CD4-positive, alpha-beta T cell treated with Interleukin-6 at 100 ng/mL for 8 hours (primary cell): ENCODE data around the gene NDEL1.

ENCODE experiments used
- DNase-seq: peaks from one replicate; pipeline ENCODE4 v3.0.0-alpha.2; 2020; ENCODE audit warnings: mixed read lengths, low spot score

NDEL1 gene

DNA sequence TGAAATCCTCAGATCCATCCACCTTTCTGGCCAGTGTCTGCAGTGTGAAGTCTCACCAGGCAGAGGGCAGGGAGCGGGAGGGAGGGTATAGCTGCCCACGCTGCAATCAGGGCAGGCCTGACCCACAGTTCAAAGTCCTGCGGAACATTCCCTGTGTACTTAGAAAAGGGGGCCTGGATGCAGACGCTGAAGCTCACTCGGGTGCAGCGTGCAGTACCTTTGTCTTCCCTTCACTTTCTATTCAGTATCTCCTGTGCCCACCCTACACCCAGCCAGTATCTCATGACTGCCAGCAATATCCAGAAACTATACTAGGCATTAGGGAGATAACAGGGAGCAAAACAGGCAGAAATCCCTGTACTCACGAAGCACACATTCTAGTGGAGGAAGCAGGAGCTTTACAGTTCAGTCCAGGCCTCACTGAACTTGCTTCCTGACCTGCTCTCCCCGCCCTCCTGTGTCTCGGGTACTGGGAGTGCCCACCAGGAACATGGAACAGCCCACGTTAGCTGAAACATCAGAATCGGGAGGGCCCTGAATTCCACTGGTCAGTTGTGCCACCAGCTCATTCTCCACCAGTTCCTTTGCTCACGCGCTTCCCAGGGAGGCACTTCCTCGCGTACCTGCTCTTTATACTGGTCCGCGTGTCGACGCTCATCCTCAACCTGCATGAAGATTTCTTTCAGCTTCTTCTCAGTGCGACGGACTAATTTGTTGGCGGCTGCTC lies 42.2 kb downstream of the NDEL1 start:
- no peak for DNase-seq

DNA sequence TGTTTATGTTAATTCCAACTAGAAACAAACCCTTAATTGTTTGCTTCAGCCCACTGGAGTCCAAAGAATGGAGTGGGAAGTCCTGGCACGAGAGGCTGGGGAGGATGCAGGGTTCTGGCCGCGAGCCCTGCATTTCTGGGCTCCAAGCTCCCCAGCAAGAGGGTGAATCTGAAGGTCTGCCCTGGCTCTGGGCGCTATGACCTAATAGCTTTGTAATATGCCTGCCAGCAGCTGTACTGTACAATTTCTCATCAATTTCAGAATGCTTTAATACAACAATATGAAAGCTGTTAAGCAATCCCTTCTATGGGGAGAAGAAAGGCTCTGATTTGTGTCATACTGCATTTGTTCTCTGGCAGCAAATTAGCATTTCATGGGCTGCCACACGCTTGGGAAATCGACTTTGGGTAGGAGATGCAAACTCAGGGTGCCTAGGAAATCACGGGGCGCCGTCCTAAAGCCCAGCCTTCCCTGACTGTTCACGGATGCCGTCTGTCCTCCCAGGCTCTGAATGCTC lies 43.8 kb downstream of the NDEL1 start:
- DNase-seq: no peak

DNA sequence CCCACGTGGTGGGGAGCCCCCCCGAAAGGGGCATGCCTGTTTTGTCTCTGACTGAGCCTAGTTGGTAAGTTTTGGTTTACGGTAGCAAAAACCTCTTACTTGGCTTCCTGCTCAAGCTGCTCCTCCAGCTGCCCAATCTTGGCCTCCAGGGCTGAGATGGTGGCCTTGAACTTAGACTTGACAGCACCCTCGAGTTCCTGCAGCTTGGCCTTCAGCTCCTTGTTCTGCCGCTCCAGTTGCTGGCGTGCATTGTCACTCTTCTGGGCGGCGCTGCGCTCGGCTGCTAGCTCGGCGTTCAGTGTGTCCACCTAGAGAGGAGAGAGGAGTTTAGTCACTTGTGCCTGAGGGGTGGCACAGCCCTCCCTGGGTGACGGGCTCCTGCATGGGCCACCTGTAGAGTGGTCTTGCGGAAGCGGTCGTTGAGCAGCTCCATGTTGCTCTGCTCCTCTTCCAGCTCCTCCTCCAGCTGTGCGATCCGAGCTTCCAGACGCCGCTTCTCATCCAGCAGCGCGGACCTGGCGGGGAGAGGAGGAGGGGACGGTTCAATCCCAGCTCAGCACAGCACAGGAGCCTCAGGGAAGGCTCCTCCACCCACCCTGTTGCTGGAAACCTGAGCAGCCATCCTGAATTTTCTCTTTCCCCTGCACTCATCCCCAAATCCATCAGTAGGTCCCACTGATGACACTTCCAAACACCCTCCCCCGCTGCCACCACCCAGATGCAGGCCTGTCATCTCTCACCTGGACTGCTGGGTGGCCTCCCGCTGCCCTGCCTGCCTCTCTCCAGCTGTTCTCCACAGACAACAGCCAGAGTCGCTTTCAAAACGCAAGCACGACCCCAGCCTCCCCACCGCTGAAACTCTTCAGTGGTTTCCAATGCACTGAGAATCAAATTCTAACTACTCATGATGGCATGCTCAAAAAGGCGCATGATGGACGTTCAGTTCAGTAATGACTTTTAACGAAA lies 44.6 kb downstream of the NDEL1 start:
- no peak for DNase-seq

DNA sequence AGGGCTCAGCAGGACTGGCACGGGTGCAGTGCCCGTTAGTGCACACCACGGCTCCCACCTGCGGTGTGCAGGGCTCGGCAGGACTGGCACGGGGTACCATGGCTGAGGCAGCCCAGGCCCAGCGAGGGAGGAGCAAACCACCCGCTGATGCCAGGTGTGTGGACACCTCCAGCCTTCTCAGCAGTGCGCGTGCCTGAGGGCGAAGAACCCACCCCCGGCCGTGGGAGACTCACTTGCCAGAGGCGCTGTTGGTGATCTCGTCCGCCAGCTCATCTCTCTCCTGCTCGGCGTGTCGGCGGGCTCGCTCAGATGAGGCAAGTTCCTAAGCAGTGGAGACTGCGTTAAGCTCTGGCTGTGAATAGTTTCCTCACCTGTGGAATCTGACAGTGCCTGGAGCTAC lies 45.4 kb downstream of the NDEL1 start:
- DNase-seq: no peak

DNA sequence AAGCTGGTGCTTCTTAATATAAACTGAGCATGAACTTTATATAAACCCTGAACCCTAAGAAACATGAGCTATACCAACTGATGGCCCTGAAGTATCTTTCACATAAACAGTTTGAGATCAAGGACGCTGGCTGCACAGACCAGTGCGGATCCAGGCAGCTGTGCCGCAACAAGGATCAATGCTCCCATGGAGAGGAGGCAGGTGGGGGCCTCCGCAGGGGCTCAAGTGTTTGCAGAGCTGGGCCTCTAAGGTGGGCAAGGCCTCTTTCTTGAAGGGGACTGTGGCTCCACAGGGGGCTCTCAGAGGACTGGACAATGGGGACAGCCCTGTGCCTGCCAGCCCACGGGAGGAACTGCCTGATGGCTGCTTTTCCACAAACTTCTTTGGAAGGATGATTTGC lies 46.0 kb downstream of the NDEL1 start:
- no peak for DNase-seq

DNA sequence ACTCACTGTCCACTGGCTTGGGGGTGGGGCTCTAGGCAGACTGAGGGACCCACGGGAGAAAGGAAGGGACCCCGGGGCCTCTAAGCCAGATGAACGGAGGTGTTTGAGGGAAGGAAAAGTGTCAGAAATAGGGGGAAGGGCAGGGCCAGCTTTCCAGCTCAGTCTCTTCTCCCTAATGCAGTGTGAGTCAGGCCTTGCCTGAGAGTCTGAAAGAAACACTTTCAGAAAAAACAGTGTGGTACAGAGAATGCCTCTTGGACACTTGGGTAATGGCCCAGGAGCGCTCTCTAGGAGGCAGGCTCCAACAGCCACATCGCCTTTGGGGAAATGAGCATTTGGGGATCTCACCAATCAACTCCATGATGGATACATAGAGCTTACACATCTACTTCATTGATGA lies 46.9 kb downstream of the NDEL1 start:
- no peak for DNase-seq

DNA sequence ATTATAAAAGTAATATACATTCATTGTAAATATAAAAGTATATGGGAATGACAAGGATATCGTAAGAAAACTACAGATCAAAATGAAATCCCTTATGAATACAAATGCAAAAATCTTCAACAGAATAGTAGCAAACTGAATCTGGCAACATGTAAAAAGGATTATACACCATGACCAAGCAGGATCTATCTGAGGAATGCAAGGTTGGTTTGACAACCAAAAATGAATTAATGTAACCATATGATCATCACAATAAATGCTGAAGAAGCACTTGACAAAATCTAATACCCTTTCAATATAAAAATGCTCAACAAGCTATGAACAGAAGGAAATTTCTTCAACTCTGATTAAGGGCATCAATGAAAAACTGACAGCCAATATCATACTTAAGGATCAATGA lies 48.8 kb downstream of the NDEL1 start:
- no peak for DNase-seq

DNA sequence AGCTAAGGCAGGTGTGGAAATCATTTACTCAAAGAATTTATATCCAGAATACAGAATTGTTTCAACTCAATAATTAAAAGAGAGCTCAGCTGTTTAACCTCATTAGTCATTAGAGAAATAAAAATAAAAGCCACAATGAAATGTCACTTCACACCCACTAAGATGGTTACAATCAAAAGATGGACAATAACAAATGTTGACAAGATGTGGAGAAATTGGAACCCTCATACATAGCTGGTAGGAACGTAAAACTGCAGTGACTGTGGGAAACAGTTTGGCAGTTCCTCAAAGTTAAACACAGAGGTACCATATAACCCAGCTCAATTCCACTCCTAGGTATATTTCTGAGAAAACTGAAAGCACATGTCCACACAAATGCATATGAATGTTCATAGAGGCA lies 49.8 kb downstream of the NDEL1 start:
- no peak for DNase-seq

DNA sequence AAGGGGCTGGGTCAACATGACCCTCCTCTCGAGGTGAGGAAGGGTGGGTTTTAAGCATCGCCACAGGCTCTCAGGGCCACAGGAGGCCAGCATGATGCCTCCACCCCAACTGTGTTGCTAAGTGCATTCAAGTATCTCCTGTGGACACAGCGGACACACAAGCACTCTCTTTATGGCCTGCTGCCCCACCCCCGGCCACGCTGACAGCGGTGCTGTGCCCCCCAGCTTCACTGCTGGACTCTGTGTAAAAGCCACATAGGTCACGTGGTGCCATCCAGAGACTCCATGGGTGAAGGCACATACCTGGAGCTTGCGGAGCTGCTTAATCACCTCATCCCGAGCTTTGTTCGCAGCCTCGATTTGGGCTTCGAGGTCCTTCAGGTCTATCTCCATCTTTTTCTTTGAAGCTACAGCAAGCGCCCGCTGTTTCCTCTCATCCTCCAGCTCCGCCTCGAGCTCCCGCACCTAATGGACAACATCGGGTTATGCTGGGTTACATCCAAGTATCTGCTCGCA lies 51.5 kb downstream of the NDEL1 start:
- no peak for DNase-seq

DNA sequence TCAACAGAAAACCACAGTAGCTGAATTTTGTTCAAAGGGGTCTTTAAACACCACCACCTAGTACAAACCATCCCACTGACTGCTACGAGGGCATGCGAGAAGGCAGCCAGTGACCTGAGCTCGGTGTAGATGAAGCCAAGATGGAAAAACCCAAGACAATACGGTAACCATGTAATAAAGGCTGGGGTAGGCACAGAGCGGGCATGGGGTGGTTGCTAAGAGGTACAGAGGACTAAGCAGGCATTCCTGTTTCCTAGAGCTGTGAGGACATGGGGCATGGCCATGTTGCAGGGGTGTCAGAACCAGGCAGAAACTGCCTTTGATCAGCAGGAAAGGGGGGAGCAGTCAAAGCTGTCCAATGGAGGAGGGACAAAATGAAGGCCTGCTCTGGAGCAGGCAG lies 52.1 kb downstream of the NDEL1 start:
- DNase-seq: no peak

DNA sequence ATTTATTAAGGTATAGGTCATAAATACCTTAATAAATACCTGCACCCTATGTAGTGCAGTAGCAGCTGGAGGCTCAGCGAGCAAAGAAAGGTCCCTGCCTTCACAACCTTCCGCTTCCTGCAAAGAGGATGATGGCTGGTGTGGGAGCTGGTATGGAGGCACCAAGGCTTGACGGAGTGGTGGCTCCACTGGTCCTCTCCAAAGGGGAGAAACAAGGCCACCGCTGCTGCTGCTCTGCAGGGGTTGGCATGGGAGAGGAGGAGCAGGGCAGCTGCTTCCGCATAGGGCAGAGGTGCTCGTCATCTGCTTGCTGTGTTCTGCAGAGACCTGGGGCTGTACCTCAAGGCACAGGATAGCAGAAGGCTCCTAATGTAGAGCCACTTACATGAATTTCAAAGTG lies 52.8 kb downstream of the NDEL1 start:
- no peak for DNase-seq

DNA sequence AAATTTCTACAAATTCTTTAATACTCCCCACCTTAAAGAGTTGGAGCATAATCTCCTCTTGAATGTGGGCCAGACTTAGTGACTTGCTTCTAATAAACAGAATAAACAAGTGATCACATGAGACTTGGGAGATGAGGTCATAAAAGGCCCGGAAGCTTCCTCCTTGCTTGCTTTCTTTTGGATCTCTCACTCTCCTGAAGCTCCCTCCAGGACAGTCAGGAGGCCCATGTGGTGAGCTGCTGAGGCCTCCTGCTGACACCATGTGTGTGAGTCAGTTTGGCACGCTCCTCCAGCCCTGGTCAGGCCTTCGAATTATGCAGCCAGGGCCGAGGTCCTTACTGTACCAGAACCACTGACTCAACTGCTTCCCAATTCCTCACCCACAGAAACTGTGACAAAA lies 53.2 kb downstream of the NDEL1 start:
- DNase-seq: no peak

DNA sequence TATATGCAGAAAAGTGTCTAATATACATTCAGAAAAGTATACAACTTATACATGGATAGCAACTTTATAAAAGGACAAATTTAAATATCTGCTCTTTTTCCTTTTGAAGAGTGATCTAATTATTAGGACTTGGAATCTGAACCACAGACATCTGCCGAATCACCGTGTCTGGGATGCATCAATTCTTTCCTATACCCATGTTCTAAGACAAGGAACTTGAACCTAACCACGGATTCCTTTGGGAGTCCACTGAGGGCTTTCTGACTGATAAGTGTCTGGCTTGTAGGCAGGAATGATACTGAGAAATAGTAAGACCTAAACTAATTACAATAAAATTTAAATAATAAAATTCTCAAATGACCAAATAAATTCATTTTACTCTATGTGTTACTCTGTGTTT lies 54.2 kb downstream of the NDEL1 start:
- no peak for DNase-seq

DNA sequence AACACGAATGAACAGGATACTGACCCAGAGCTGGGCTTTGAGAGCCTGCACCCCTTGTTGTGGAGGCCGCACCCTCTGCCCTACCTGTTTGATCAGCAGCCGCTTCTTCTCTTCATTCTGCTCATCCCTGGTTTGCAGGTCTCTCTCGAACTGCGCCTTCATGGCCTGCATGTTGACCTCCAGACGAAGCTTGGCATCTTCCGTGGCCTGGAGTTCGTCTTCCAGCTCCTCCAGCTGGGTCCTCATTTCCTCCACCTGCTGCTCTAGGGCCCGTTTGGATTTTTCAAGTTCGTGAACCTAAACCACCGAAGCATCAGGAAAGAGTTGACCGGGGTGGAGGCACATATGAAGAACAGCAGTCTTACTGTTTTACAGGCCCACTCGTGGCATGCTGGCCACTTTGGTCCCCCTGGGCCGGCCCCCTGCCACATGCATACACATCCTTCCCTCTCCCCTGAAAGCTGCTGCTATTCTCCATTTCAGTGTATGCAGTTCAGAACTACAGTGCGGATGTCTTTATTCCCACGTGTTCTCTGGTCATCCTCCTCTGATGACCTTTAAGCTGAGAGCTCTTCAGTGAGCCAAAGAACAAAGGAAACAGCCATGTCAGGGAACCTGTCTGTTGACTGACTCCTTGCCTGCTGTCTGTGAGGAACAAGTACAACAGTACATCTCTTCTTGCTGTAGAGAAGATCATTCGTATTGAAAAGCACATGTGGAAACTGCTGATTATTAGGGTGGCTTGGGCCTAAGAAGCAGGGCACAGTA lies 54.8 kb downstream of the NDEL1 start:
- DNase-seq: no peak

DNA sequence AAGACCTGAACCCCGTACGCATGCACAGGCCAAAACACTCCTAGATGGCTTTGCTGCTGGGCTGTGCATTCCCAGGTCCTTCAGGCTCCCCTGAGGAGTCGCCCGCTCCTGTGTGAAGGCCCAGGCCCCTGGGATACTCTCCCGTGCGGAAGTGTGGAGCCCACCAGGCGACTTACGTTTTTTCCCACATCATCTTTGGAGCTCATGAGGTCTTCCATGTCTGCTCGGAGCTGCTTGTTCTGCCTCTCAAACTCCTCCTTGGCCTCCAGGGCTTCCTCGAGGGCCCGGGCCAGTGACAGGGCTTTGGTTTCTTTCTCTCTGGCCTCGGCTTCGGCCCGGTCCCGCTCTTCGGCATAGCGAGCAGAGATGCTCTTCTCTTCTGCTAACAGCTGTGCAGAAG lies 56.4 kb downstream of the NDEL1 start:
- DNase-seq: no peak

DNA sequence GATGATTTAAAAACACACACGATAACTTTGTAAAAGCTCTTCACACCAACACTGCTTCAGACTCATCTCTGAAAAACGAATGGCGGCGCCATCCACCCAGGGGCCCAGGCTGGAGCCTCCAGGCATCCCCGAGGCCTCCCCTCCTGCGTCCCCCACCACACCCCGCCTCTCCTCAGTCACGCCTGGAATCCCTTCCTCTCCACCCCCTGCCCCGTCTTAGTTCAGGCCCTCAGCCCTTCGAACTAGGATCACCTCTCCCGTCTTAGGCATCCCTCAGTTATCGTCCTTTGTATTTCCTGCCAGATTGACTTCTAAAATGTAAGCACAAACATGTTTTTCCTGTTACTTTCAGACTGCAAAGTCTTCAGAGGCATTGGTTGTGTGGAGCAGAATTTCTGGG lies 58.3 kb downstream of the NDEL1 start:
- DNase-seq: no peak

DNA sequence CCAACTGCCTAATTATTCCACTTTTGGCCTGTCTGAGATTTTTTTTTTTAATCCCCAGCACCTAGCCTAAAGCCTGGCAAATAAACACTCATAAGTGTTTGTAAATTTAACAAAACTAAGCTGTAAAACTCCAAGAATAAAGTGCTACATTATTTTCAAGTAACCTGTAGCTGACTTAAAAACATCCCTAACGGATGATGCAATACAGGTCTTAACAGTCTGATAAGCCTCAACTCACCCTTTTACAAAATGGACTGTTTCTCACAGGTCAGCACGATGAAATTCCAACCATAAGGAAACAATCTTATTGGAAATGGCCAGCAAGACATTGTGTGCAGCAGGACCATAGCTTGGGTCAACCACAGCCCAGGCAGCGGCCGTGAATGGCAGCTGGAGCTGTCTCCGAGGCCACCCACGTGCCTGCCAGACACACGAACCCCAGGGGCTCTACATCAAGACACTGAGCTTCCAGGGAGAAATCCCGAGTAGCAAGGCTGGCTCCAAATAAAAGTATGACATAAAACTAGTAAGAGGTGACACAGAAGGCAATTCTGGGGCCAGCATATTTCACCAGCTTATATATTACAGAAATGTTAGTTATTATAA lies 58.9 kb downstream of the NDEL1 start:
- no peak for DNase-seq

DNA sequence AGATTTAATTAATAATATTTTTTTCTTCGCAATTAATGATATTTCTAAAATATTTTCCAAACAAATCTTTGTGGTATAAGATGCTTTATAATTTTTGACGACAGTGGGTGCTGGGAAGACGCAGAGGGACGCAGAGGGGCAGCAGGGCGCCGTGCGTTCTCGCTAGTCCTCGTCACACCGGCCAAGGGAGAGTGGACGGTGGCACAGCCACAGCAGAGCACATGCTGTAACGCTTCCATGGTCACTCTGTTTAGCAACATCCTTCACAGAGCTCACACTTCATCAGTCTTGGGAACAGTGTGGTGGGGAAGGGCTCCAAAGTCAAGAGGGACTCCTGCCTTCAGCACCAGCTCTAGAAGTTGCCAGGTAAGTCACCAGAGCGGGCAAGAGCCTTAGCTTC lies 60.4 kb downstream of the NDEL1 start:
- DNase-seq: no peak

DNA sequence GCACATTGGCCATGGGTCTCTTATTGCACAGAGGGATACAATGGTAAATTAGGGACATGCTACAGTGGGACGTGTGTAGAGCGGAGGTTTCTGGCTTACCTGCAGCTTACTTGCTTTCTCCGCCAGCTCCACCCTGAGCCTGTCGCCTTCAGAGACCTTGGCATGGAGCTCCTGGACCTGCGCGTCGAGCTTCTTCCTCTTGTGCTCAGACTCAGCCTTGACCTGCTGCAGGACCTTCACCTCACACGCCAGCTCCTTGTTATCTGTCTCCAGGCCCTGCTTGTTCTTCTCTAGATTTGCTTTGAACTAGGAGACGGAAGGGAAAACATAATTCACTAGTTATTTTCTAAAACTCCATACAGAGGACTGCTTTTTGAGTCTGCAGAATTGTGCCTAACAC lies 63.5 kb downstream of the NDEL1 start:
- DNase-seq: no peak

DNA sequence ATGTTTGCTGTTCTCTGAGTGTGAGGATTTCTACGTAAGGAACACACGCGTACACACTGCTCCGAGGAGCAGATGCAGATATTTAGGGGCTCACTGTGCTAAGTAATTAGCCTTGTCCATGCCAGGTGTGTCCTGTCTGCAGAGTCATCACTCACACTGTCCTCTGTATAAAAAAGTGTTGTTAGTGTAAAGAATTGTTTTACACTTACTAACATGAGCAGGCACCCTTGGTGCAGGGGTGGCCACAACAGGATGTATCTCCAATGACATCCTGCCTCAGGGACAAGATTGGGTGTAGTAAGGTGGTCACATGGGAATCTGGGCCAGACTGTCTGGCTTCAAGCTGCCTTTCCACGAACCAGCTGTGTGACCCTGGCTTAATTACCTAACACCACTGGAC lies 63.9 kb downstream of the NDEL1 start:
- no peak for DNase-seq

DNA sequence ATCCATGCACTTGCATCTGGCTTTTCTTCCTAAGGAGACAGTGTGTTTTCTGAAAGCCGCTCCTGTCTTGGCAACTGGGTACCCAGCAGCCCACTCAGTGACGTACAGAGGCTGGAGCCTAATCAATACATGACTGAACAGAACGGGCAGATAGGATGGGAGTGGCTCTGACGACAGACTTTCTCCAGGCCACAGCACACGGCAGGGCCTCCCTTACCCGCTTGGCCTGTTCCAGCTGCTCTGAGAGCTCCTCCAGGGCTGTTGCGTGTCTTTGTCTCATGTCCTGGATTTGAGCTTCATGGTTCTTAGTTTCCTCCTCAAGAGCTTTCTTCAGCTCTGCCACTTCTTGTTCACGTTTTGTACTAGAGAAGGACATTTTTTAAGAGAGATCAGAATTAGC lies 64.9 kb downstream of the NDEL1 start:
- DNase-seq: no peak

DNA sequence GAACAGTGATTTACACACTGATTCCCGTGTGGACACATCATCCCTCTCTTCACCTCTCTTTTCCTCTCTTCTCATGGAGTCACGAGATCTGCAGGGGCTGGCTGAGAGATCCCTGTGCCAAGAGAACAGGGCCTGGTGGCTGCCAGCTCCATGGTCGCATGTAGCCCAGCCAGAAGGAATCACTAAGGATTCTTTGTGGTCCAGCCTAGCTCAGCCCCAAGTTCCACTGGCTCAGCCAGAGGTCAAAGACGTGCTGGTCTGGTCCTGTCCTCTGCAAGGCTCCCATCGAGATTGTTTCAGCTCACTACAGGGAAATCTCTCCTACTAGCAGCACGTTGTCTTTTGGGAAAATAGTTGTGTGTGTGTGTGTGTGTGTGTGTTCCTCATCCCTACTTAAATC lies 66.4 kb downstream of the NDEL1 start:
- no peak for DNase-seq
